ENCODE measurements around the gene CCT7. TPM values are rescaled to one million over a fixed set of nuclear protein-coding genes. Genes with fewer than 3 reads are reported as not detected.

The CCT7 gene
- total RNA-seq, 1 experiment from 2014 or later = 637 TPM

DNA sequence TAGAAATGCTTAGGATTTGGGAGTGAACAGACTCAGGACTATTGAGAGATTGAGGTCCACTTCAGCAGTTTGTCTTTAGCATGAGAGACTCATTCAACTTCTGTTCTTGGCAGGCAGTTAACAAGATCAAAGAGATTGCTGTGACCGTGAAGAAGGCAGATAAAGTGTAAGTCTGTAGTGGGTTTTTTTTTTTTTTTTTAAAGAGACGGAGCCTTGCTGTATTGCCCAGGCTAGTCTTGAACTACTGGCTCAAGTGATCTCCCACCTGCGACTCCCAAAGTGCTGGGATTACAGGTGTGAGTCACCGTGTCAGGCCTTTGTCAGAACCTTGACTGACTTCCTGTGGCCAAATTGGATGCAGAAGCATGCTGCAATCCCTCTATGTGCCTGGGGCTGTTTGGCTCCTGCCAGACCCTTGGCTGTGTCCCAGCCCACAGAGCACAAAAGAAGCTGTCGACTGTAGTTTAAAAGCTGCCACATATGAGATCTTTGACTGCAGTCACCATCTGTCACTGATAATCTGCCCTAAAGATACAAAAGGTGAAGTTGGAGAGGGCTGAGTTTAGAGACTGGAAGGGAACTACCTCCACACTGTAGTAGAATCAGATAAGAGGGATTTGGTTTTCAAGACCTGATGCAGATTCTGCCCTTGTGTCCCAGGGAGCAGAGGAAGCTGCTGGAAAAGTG lies 9.9 kb downstream of the CCT7 start:
- H3K9ac ChIP-seq (ENCODE audit: low read length) = no peak overlapping the region
- H3K27ac ChIP-seq (ENCODE audit: low read depth, low read length) = no peak overlapping the region
- RAD21 ChIA-PET (ENCODE audit: low non-redundant PET in 1 of 2, low total read pairs in 2 of 2, uncharacterized antibody in 2 of 2, unreplicated experiment in 2 of 2) = no interaction called here
- peak; percentile 40; the same call in 1 of the 2 replicates for ATAC-seq
- POLR2A ChIA-PET = interaction anchor here (0.9 to 1.8 kb wide), 3 partner anchors 10 to 14 kb away, joined by 3 to 6 read pairs (median 3); partner anchors contain the start of gene CCT7
- no peaks in the 10 kb centered on the region for H3K9me3 ChIP-seq (ENCODE audit: control insufficient read depth in 1 of 2, insufficient read depth in 1 of 2, low read depth in 1 of 2, low read length in 2 of 2)
- peaks cover 77 to 83% of the 10 kb centered on the region in 2 experiments for H3K36me3 ChIP-seq (ENCODE audit: control insufficient read depth in 1 of 2, insufficient read depth in 2 of 2, low read length in 2 of 2)
- intact Hi-C loops (cut with micrococcal nuclease) = no loop called here
- peaks cover 35% of the 10 kb centered on the region; the same call in 1 of the 2 replicates for H4K20me1 ChIP-seq (ENCODE audit: insufficient read depth)
- CTCF ChIA-PET = interaction anchor here (0.6 to 1.6 kb wide), 2 partner anchors 32 to 61 kb away, joined by 3 to 5 read pairs; no protein-coding TSS in a partner anchor
- no peaks in the 10 kb centered on the region for H3K27me3 ChIP-seq (ENCODE audit: insufficient read depth, low read length)
- TF ChIP-seq EZH2phosphoT487 (IDR thresholded peaks at IDR 0.05; ENCODE audit: borderline replicate concordance) (no peak), MAX (IDR thresholded peaks at IDR 0.05) (no peak), RAD21 (IDR thresholded peaks at IDR 0.05; ENCODE audit: low read depth) (no peak), SRF (IDR thresholded peaks at IDR 0.05; ENCODE audit: low read depth) (no peak), EGR1 (IDR thresholded peaks at IDR 0.05; ENCODE audit: low read depth) (no peak), YY1 (IDR thresholded peaks at IDR 0.05; ENCODE audit: extremely low read depth, insufficient replicate concordance, low read depth, low read length) (no peak), ATF3 (IDR thresholded peaks at IDR 0.05) (no peak), FOSL1 (IDR thresholded peaks at IDR 0.05; ENCODE audit: low read depth) (no peak), TCF7L2 (IDR thresholded peaks at IDR 0.05; ENCODE audit: borderline replicate concordance, extremely low read depth, insufficient read depth, insufficient read length) (no peak), CTCF (IDR thresholded peaks at IDR 0.05 in 2 of 3, conservative IDR thresholded peaks at IDR 0.05 in 1 of 3; ENCODE audit: borderline replicate concordance in 1 of 3, insufficient read depth in 1 of 3, low read depth in 2 of 3, low read length in 2 of 3) (no peak), REST (IDR thresholded peaks at IDR 0.05; ENCODE audit: low read depth) (no peak)
- no peak overlapping the region for H3K4me2 ChIP-seq (ENCODE audit: low read length)
- no peaks in the 10 kb centered on the region for H3K9me2 ChIP-seq (ENCODE audit: insufficient read depth)
- no peaks in the 10 kb centered on the region for H3K4me1 ChIP-seq (ENCODE audit: control insufficient read depth in 1 of 2, insufficient read depth in 2 of 2, low read length in 2 of 2)
- DNase-seq (ENCODE audit: low read depth, low spot score) = no peak
- H3K4me3 ChIP-seq (replicated peaks in 1 of 2; ENCODE audit: low read depth in 1 of 2, low read length in 2 of 2) = no peak overlapping the region
- H2AFZ ChIP-seq (ENCODE audit: low read depth, low read length, poor library complexity, severe bottlenecking) = no peak overlapping the region
- peaks cover 97% of the 10 kb centered on the region for H3K79me2 ChIP-seq (ENCODE audit: insufficient read depth, low read length)
- TSS peak; percentile 1 for BruUV-seq (replicated peaks)

Data from HCT116 (cell line).